HepG2 (cell line): ENCODE results near the gene CPA5. TPM values are rescaled to one million over a fixed set of nuclear protein-coding genes. Genes with fewer than 3 reads are reported as not detected.

Source experiments
- ATAC-seq: fragments of 200-7000 bp; cut with Tn5 transposase; 3 replicates; pipeline ENCODE4 v1.9.1; 2020; ENCODE audit warnings: mild to moderate bottlenecking, moderate library complexity
- BruUV-seq: library from RNA; stranded (reverse); fragments of 400-500 nt; replicated peaks from 2 replicates; lab custom pipeline; 2021; lab: Mats Ljungman, UMichigan
- CTCF ChIA-PET: fragments of 300-600 bp; formaldehyde crosslinking; extraction: SDS; loops from one replicate; lab custom pipeline; 2021; ENCODE audit warnings: low total read pairs, inconsistent platforms, low intra/inter-chr PET ratio; lab: Yijun Ruan, JAX
- POLR2A ChIA-PET: fragments of 350-600 bp; sonication (Branson Sonifier 250); formaldehyde crosslinking; loops from one replicate; lab custom pipeline; 2020; ENCODE audit warnings: antibody characterized with exemption, inconsistent platforms; lab: Yijun Ruan, JAX
- DNase-seq: peaks from one replicate; pipeline ENCODE4 v3.0.0-alpha.2; 2015; ENCODE audit warnings: low spot score
- FAIRE-seq: peaks from 3 replicates; lab custom pipeline; 2011; peaks lifted over from hg19 to GRCh38; lab: Jason Lieb, UNC
- H2AFZ ChIP-seq: one replicate; pipeline ENCODE4 v1.6.1; 2011; ENCODE audit warnings: low read length, inconsistent platforms
- H3K27ac ChIP-seq: fragments of 300-600 bp; 3 replicates; pipeline ENCODE4 v1.8.0; 2011; ENCODE audit warnings: mixed run types, mild to moderate bottlenecking, mixed read lengths, low read length, inconsistent platforms; ENCODE audit not compliant: insufficient read depth; ENCODE audit errors: extremely low read length
- H3K27me3 ChIP-seq, 2 experiments: fragments of 200-600 bp in 1 of 2; 2 replicates in 1 of 2; 3 replicates in 1 of 2; pipeline versions ENCODE4 v1.6.0 to v1.8.0; 2011; ENCODE audit warnings: low read length in 2 of 2, mild to moderate bottlenecking in 2 of 2, moderate library complexity in 2 of 2, inconsistent platforms in 1 of 2; ENCODE audit not compliant: insufficient read depth in 2 of 2, control insufficient read depth in 1 of 2
- H3K36me3 ChIP-seq, 2 experiments: fragments of 200-600 bp in 1 of 2; replicated peaks in 1 of 2; 2 replicates in 1 of 2; 3 replicates in 1 of 2; pipeline versions ENCODE4 v1.5.1 to v1.8.0; 2011; ENCODE audit warnings: low read length in 2 of 2, inconsistent platforms in 1 of 2; ENCODE audit not compliant: insufficient read depth in 2 of 2, control insufficient read depth in 1 of 2
- H3K4me1 ChIP-seq: 2 replicates; pipeline ENCODE4 v1.5.1; 2012; ENCODE audit warnings: low read length, inconsistent platforms; ENCODE audit not compliant: insufficient read depth
- H3K4me2 ChIP-seq: 2 replicates; pipeline ENCODE4 v1.6.0; 2011; ENCODE audit warnings: low read depth, low read length, inconsistent platforms
- H3K4me3 ChIP-seq, 3 experiments: fragments of 200-600 bp in 1 of 3; sonication (generic), shearing (Covaris generic) in 1 of 3; replicated peaks in 1 of 3; 2 replicates each; pipeline ENCODE4 v1.5.1; 2011 to 2016; ENCODE audit warnings: low read length in 3 of 3, inconsistent platforms in 2 of 3, low read depth in 2 of 3, mild to moderate bottlenecking in 2 of 3, control low read depth in 1 of 3, mixed read lengths in 1 of 3; ENCODE audit not compliant: insufficient read depth in 1 of 3
- H3K79me2 ChIP-seq: one replicate; pipeline ENCODE4 v1.6.1; 2011; ENCODE audit warnings: low read length, inconsistent platforms; ENCODE audit not compliant: insufficient read depth
- H3K9ac ChIP-seq: 2 replicates; pipeline ENCODE4 v1.6.0; 2011; ENCODE audit warnings: mild to moderate bottlenecking, low read depth, low read length, inconsistent platforms; ENCODE audit not compliant: insufficient read depth
- H3K9me3 ChIP-seq: 2 replicates; pipeline ENCODE4 v1.5.1; 2012; ENCODE audit warnings: mild to moderate bottlenecking, low read length
- H4K20me1 ChIP-seq: 2 replicates; pipeline ENCODE4 v1.6.0; 2011; ENCODE audit warnings: inconsistent platforms, mild to moderate bottlenecking, low read length, moderate library complexity; ENCODE audit not compliant: insufficient read depth
- ATAD3A ChIP-seq: sonication (generic); formaldehyde crosslinking; IDR thresholded peaks from 2 replicates; pipeline ENCODE4 v1.4.0; 2020; ENCODE audit warnings: missing genetic modification reagents
- CENPX ChIP-seq: sonication (generic); formaldehyde crosslinking; IDR thresholded peaks from 2 replicates; pipeline ENCODE4 v1.9.0; 2021; ENCODE audit warnings: mild to moderate bottlenecking, missing genetic modification reagents, moderate library complexity
- CHCHD3 ChIP-seq: sonication (generic); formaldehyde crosslinking; IDR thresholded peaks from 2 replicates; pipeline ENCODE4 v1.8.0; 2022; ENCODE audit warnings: mild to moderate bottlenecking, missing genetic modification reagents, moderate library complexity
- ELF1 ChIP-seq: sonication (generic); formaldehyde crosslinking; IDR thresholded peaks from 2 replicates; pipeline ENCODE4 v1.4.0; 2020; ENCODE audit warnings: missing genetic modification reagents
- GTF2F1 ChIP-seq: fragments of 150-350 bp; IDR thresholded peaks from 2 replicates; pipeline ENCODE4 v1.6.1; 2014; ENCODE audit warnings: low read length
- KLF6 ChIP-seq: IDR thresholded peaks from 2 replicates; pipeline ENCODE4 v1.8.0; 2016; ENCODE audit warnings: missing biosample characterization, missing genetic modification reagents
- MLLT10 ChIP-seq: sonication (generic); formaldehyde crosslinking; IDR thresholded peaks from 2 replicates; pipeline ENCODE4 v1.4.0; 2020; ENCODE audit warnings: missing genetic modification reagents
- ONECUT2 ChIP-seq: sonication (generic); formaldehyde crosslinking; IDR thresholded peaks from 2 replicates; pipeline ENCODE4 v1.4.0; 2020; ENCODE audit warnings: missing genetic modification reagents
- SIN3B ChIP-seq: fragments of 150-350 bp; IDR thresholded peaks from 2 replicates; pipeline ENCODE4 v1.6.1; 2014; ENCODE audit warnings: low read length
- TARDBP ChIP-seq: sonication (generic); formaldehyde crosslinking; IDR thresholded peaks from 2 replicates; pipeline ENCODE4 v1.8.0; 2022; ENCODE audit warnings: mild to moderate bottlenecking, missing genetic modification reagents
- XBP1 ChIP-seq: sonication (generic); formaldehyde crosslinking; IDR thresholded peaks from 2 replicates; pipeline ENCODE4 v1.5.0; 2020; ENCODE audit warnings: missing genetic modification reagents
- ZNF253 ChIP-seq: sonication (generic); formaldehyde crosslinking; IDR thresholded peaks from 2 replicates; pipeline ENCODE4 v1.8.0; 2022; ENCODE audit warnings: mild to moderate bottlenecking, missing genetic modification reagents, borderline replicate concordance
- ZNF614 ChIP-seq: IDR thresholded peaks from 2 replicates; pipeline ENCODE4 v1.6.1; 2018; ENCODE audit warnings: missing biosample characterization, missing genetic modification reagents, inconsistent platforms, borderline replicate concordance
- ZNF713 ChIP-seq: sonication (generic); formaldehyde crosslinking; IDR thresholded peaks from 2 replicates; pipeline ENCODE4 v1.4.0; 2020; ENCODE audit warnings: mild to moderate bottlenecking, missing genetic modification reagents
- ZZZ3 ChIP-seq: sonication (generic); formaldehyde crosslinking; IDR thresholded peaks from 2 replicates; pipeline ENCODE4 v1.4.0; 2020; ENCODE audit warnings: missing genetic modification reagents, mild to moderate bottlenecking, borderline replicate concordance
- WGBS: methylation state at CpG from one replicate; pipeline ENCODE4 v1.1.6; 2017; ENCODE audit warnings: low lambda C conversion rate; 5-methylcytosine and 5-hydroxymethylcytosine counted together
- in situ Hi-C: cut with HindIII; loops from 2 replicates; pipeline ENCODE4 v1.10.0; 2017; ENCODE audit warnings: low pct_unique_long_range_greater_than_20kb; ENCODE audit not compliant: extremely low pct_ligation_motif_present
- intact Hi-C: fragments of 100-400 bp; cut with micrococcal nuclease; formaldehyde crosslinking; loops from one replicate; pipeline ENCODE4 v1.10.0; 2022; ENCODE audit not compliant: unreplicated experiment
- polyA plus RNA-seq, 8 experiments: library from polyadenylated mRNA; depleted of rRNA in 3 of 8; stranded (reverse) in 7 of 8; unstranded in 1 of 8; fragments of >200 nt; fragmentation: Illumina TruSeq in 4 of 8; extraction: Trizol in 4 of 8; gene quantifications; 2 replicates each; pipeline versions ENCODE4 v1.2.1 to v1.2.3, GENCODE V29; 2011 to 2016; ENCODE audit warnings: low read depth in 4 of 8, missing spikeins in 1 of 8, mixed read lengths in 1 of 8; ENCODE audit not compliant: insufficient read depth in 1 of 8
- total RNA-seq, 5 experiments: library from RNA; depleted of rRNA; stranded (reverse); fragments of >200 nt; fragmentation: Illumina TruSeq; extraction: Trizol; gene quantifications; 2 replicates each; pipeline ENCODE4 v1.2.3, GENCODE V29; 2016; ENCODE audit warnings: low read depth in 1 of 5
- TF ChIP-seq, protein P1 (sequence below): sonication (generic); formaldehyde crosslinking; IDR thresholded peaks from 2 replicates; pipeline ENCODE4 v1.4.0; 2020; ENCODE audit warnings: missing genetic modification reagents
- TF ChIP-seq, protein P2 (sequence below): sonication (generic); formaldehyde crosslinking; conservative IDR thresholded peaks from 2 replicates; pipeline ENCODE4 v1.5.0; 2020; ENCODE audit warnings: missing genetic modification reagents

CPA5 gene
- total and polyA plus RNA-seq, 2 of the 13 experiments (the other 11 are each of a cell fraction or from before 2014, with no cell fraction given): 0.48 TPM; not detected in 1

DNA sequence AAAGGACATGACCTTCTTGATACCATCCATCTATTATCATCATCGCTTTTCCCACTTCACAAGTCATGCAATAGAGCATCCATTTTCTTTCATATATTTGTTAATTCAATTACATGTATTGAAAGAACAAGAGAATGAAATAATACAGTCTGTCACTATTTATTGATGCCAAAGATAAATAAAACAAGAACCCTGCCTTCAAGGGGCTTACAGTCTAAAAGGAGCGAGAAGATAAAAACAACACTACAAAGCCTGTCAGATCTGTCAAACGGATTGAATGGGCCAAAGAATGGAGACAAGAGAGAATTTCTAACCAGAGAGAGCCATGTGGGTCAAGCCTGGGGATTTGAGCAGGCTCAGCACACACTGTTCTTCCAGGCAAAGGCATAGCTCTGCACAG lies 15.9 kb downstream of the CPA5 start:
- 61% methylated on average over 3 of the region's 3 CpGs for WGBS
- Histone ChIP-seq H3K9me3 (no peaks in the 10 kb centered on the region; the same call in 1 of the 2 replicates), H3K36me3 (no peaks in the 10 kb centered on the region), H3K79me2 (no peaks in the 10 kb centered on the region), H3K9ac (no peak overlapping the region), H3K4me2 (no peak overlapping the region), H2AFZ (no peak overlapping the region), H3K27ac (no peak overlapping the region), H4K20me1 (no peaks in the 10 kb centered on the region), H3K4me1 (peaks cover 30% of the 10 kb centered on the region), H3K4me3 (no peak overlapping the region), H3K27me3 (peaks cover 1 to 24% of the 10 kb centered on the region in 2 experiments; a peak in 4 of 5 replicates)
- ChIA-PET CTCF (no interaction called here), POLR2A (no interaction called here)
- in situ Hi-C loops (no loop called here), intact Hi-C loops (no loop called here)
- FAIRE-seq (no peak), ATAC-seq (no peak), DNase-seq (no peak)
- BruUV-seq: no TSS peak
- TF ChIP-seq ONECUT2 (CRISPR knock-in tag): no peak
- TF ChIP-seq ZZZ3 (CRISPR knock-in tag): no peak
- no peak for TF ChIP-seq CHCHD3 (CRISPR knock-in tag)
- TF ChIP-seq ZNF713 (CRISPR knock-in tag): no peak
- TF ChIP-seq ELF1: no peak
- TF ChIP-seq, protein P1, sequence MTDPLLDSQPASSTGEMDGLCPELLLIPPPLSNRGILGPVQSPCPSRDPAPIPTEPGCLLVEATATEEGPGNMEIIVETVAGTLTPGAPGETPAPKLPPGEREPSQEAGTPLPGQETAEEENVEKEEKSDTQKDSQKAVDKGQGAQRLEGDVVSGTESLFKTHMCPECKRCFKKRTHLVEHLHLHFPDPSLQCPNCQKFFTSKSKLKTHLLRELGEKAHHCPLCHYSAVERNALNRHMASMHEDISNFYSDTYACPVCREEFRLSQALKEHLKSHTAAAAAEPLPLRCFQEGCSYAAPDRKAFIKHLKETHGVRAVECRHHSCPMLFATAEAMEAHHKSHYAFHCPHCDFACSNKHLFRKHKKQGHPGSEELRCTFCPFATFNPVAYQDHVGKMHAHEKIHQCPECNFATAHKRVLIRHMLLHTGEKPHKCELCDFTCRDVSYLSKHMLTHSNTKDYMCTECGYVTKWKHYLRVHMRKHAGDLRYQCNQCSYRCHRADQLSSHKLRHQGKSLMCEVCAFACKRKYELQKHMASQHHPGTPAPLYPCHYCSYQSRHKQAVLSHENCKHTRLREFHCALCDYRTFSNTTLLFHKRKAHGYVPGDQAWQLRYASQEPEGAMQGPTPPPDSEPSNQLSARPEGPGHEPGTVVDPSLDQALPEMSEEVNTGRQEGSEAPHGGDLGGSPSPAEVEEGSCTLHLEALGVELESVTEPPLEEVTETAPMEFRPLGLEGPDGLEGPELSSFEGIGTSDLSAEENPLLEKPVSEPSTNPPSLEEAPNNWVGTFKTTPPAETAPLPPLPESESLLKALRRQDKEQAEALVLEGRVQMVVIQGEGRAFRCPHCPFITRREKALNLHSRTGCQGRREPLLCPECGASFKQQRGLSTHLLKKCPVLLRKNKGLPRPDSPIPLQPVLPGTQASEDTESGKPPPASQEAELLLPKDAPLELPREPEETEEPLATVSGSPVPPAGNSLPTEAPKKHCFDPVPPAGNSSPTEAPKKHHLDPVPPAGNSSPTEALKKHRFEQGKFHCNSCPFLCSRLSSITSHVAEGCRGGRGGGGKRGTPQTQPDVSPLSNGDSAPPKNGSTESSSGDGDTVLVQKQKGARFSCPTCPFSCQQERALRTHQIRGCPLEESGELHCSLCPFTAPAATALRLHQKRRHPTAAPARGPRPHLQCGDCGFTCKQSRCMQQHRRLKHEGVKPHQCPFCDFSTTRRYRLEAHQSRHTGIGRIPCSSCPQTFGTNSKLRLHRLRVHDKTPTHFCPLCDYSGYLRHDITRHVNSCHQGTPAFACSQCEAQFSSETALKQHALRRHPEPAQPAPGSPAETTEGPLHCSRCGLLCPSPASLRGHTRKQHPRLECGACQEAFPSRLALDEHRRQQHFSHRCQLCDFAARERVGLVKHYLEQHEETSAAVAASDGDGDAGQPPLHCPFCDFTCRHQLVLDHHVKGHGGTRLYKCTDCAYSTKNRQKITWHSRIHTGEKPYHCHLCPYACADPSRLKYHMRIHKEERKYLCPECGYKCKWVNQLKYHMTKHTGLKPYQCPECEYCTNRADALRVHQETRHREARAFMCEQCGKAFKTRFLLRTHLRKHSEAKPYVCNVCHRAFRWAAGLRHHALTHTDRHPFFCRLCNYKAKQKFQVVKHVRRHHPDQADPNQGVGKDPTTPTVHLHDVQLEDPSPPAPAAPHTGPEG (CRISPR knock-in tag): no peak
- TF ChIP-seq MLLT10: no peak
- TF ChIP-seq GTF2F1: no peak
- TF ChIP-seq TARDBP (CRISPR knock-in tag): no peak
- TF ChIP-seq SIN3B: no peak
- TF ChIP-seq, protein P2, sequence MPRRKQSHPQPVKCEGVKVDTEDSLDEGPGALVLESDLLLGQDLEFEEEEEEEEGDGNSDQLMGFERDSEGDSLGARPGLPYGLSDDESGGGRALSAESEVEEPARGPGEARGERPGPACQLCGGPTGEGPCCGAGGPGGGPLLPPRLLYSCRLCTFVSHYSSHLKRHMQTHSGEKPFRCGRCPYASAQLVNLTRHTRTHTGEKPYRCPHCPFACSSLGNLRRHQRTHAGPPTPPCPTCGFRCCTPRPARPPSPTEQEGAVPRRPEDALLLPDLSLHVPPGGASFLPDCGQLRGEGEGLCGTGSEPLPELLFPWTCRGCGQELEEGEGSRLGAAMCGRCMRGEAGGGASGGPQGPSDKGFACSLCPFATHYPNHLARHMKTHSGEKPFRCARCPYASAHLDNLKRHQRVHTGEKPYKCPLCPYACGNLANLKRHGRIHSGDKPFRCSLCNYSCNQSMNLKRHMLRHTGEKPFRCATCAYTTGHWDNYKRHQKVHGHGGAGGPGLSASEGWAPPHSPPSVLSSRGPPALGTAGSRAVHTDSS (CRISPR knock-in tag): no peak
- TF ChIP-seq CENPX: no peak
- TF ChIP-seq KLF6 (CRISPR knock-in tag): no peak
- no peak for TF ChIP-seq ATAD3A (CRISPR knock-in tag)
- no peak for TF ChIP-seq ZNF614 (CRISPR knock-in tag)
- TF ChIP-seq ZNF253 (CRISPR knock-in tag): no peak
- TF ChIP-seq XBP1 (CRISPR knock-in tag): no peak
